Glomerular endothelial cell (primary cell): ENCODE results near the gene IYD. TPM values are rescaled to one million over a fixed set of nuclear protein-coding genes. Genes with fewer than 3 reads are reported as not detected.

Experiments used
- DNase-seq: peaks from one replicate; pipeline ENCODE4 v3.0.0-alpha.2; 2011; ENCODE audit warnings: low read depth, low spot score; ENCODE audit errors: extremely low read depth
- total RNA-seq: library from RNA; depleted of rRNA; stranded (reverse); fragments of >200 nt; gene quantifications from 2 replicates; pipeline ENCODE4 v1.2.3, GENCODE V29; 2015

IYD gene, protein sequence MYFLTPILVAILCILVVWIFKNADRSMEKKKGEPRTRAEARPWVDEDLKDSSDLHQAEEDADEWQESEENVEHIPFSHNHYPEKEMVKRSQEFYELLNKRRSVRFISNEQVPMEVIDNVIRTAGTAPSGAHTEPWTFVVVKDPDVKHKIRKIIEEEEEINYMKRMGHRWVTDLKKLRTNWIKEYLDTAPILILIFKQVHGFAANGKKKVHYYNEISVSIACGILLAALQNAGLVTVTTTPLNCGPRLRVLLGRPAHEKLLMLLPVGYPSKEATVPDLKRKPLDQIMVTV
- total RNA-seq: not detected in 2 replicates

- DNase-seq: no peak
Measured at GRCh38 chr6:150368762-150369161, at the start of gene IYD. IYD (plus strand) TSS chr6:150369012; CDS start chr6:150369032, 20 bp downstream.

DNA sequence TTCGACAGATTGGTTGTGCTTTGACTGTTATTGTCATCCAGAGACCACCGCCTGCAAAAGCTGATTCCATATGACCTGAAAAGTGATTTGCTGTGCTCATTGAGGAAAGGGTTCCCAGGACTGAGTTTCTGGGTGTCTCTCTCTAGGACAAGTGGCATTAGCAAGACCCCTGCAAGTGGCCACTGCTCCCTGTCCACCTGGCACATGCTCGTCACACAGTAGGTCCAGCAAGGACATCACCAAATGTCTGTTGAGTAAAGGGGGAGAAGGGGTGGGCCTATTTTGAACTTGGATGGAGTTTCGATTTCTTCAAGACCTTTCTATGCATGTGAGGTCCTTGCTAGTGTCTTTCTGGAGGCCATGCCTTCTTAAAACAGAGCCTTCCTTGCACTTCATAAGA is 48.9 kb upstream of the IYD start:
- no peak for DNase-seq

GRCh38 chr6:150320442-150320841 is 48.4 kb upstream of the IYD start:
- DNase-seq: no peak

- peak; percentile 22 for DNase-seq
Measured at GRCh38 chr6:150322466-150322871, 46.3 kb upstream of the IYD start.

GRCh38 chr6:150323205-150323604 is 45.6 kb upstream of the IYD start:
- DNase-seq: no peak

DNA sequence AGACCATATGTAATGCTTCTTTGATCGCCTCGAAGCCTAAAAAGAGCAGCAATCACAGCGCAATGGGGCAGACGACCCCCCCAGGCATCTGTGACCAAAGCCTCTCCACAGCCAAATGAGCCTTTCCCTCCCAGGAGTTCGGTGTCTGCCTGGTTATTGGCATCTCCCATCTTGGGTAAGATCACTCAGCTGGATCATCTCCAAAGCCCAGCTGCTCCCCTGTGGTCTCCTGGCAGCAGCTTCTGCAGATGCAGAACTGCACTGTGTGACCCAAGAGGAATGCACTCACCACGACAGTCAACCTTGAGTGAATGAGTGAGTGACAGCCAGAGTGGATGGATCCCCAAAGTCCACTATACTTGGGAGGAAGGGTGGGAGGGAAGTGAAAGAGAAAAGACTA is 44.8 kb upstream of the IYD start:
- DNase-seq: no peak

DNA sequence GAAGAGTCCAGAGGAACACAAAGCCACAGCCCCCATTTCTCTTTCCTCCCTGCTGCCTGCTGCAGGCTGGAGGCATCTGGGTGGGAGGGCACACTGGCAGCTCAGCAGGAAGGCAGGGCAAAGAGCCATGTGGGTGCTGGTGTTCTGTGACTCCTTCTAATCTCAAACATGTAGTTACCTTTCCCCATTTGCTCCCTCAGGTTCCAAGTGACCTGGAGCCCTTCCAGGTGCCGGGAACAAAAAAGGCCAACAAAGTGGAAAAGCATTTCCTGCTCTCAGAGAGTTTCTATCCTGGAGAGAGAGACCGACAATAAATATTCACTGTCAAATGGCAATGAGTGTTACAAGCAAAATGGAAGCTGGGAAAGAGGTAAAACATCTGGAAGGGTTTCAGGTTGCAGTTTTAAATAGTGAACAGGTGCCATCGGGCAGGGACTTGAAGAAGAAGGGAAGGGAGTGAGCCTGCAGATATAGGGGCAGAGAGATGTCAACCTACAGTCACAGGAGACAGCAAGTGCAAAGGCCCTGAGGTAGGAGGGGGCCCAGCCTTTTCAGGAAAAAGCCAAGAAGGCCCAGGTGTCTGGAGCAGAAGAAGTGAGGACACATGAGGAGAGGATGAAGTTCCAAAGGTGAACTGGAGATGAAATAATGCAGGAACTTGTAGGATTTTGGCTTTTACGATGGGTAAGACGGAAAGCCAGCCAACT is 43.6 kb upstream of the IYD start:
- no peak for DNase-seq

- DNase-seq: no peak
Measured at GRCh38 chr6:150327117-150327774, 41.6 kb upstream of the IYD start.

DNA sequence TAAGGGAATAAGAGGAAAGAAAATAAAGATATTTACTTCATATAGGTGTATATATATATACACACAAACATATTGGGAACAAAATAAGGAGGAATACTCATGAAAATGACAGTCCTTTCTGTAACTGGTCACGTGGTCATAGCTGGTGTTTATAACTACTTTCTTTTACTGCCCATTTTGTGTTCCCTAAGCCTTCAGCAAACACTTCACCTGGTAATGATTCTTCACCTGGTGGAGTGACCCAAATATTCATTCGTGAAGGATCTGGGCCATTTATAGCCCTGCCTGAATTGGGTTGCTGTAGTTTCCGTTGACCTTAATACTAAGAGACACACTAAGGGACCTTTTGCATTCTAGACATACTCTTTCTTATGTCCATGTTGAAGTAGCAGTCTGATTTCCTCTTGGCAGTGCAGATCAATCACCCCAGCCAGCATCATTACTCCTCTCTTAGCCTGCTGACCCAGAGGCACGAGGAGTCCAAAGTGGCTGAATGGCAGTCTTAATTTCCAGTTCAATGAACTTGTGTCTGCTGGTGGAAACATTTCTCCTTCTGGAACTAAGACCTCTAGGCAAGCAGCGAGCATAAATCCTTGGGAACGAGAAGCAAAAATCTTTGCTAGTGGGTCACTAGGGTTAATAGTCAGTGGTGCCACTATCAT is 39.9 kb upstream of the IYD start:
- DNase-seq: no peak

GRCh38 chr6:150331344-150331743 is 37.5 kb upstream of the IYD start:
- DNase-seq: no peak

GRCh38 chr6:150332939-150333584 is 35.8 kb upstream of the IYD start:
- DNase-seq: no peak

- DNase-seq: no peak
Measured at GRCh38 chr6:150333585-150333941, 35.2 kb upstream of the IYD start.

DNA sequence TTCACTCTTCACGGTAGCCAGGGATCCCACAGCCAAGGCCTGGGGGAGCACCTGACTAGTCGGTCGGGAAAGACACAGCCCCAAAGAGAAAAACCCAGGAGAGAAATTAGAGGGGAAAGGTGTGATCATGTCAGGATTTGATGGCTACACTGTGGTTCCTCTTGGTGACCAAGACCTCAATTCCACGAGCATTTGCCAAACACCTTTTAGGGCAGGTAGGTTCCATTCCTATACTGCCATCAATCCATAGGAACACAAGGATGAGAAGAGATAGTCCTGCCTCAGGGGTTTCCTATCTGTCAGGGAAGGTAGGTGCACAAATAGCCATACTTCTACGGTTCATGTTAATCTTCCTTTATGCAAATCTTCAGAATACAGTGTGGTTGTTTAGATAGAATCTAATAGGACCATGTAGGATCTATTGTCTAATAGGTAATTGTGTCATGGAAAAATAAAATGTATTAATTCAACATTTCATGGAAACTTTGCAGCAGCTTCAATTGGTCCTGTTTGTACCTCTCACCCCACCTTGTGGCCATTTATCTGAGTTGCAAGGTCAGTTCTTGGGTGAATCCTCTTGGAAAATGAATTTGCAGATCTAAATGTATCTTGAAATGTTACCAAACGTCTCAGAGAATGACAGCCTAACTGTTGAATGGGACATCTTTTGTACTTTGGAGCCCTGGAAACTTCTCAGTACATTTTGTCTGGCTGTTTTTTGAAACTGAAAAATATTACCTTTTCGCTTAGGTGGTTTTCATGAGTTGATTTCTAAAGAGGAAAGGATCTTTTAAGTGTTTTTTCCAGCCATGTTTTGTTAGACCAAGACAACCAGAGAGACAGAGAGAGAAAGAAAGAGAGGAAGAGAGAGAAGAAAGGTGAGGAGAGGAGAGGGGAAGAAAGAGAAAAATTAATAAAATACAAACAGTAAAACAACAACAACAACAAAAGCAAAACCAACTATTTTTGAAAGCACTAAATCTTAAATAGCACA is 33.7 kb upstream of the IYD start:
- peak; percentile 41 for DNase-seq

GRCh38 chr6:150336299-150336698 is 32.5 kb upstream of the IYD start:
- DNase-seq: peak; percentile 20

DNA sequence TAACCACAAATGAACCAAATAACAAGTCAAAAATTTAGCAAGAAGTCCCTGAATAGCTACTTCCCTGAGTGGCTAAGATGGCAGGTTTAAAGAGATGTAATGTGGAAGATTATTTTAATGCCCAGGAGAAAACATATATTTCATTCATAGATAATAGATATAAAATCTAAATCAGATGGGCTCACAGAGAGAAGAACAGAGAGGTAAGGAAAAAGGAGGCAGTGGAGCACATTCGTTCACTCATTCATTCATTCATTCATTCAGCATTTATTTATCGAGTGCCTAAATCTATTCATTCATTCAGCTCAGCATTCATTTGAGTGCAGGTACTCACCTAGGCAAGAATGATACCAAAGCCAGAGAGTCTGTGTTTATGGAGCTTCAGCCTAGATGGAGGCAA is 32.1 kb upstream of the IYD start:
- no peak for DNase-seq

- DNase-seq: no peak
Measured at GRCh38 chr6:150342126-150342525, 26.7 kb upstream of the IYD start.

GRCh38 chr6:150343434-150343833 is 25.4 kb upstream of the IYD start:
- no peak for DNase-seq

- no peak for DNase-seq
Measured at GRCh38 chr6:150345781-150346180, 23.0 kb upstream of the IYD start.

GRCh38 chr6:150346346-150346745 is 22.5 kb upstream of the IYD start:
- DNase-seq: no peak

DNA sequence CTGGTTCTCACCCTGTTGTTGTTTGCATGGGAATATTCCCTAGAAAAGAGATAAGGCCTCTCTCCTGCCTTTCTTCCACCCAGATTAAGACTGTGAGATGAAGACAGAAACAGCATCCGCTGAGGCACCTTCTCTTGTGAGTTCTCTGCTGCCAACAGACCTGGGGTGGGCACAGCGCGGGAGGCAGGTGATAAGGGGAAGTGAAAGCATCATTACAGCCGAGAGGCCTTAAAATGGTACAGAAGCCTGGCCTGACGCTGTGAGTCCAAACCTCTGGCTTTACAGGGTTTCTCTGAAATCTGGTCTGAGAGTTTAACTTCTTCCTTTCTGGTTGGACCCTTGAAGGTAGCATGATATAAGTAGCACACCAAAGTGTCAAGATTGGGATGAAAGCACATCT is 21.0 kb upstream of the IYD start:
- DNase-seq: no peak
